Loucy (cell line): ENCODE results near the gene AP3B2.

Experiments used
- H2AFZ ChIP-seq: fragments of 200-600 bp; sonication (generic); 2 replicates; pipeline ENCODE4 v1.6.0; 2016; ENCODE audit warnings: antibody characterized with exemption, mild to moderate bottlenecking, low read length, moderate library complexity
- H3F3A ChIP-seq: fragments of 200-600 bp; 2 replicates; pipeline ENCODE4 v1.6.0; 2016; ENCODE audit warnings: antibody characterized with exemption, low read depth, mild to moderate bottlenecking
- H3K27me3 ChIP-seq: fragments of 200-600 bp; sonication (generic); 2 replicates; pipeline ENCODE4 v1.6.1; 2014; ENCODE audit warnings: low read length, mild to moderate bottlenecking; ENCODE audit not compliant: insufficient read depth, poor library complexity, severe bottlenecking
- H3K36me3 ChIP-seq: fragments of 200-600 bp; sonication (generic); 2 replicates; pipeline ENCODE4 v1.6.1; 2016; ENCODE audit warnings: low read length; ENCODE audit not compliant: insufficient read depth
- H3K4me1 ChIP-seq: fragments of 200-600 bp; sonication (generic); 2 replicates; pipeline ENCODE4 v1.5.1; 2014; ENCODE audit warnings: low read length, mild to moderate bottlenecking; ENCODE audit not compliant: insufficient read depth, poor library complexity, severe bottlenecking
- H3K4me2 ChIP-seq: fragments of 200-600 bp; sonication (generic); 2 replicates; pipeline ENCODE4 v1.6.0; 2014; ENCODE audit warnings: antibody characterized with exemption, low read length, low read depth, mild to moderate bottlenecking; ENCODE audit not compliant: poor library complexity, severe bottlenecking
- H3K4me3 ChIP-seq: fragments of 200-600 bp; sonication (generic); 2 replicates; pipeline ENCODE4 v1.5.1; 2014; ENCODE audit warnings: low read length, mild to moderate bottlenecking, mixed read lengths; ENCODE audit not compliant: poor library complexity, severe bottlenecking
- H3K79me2 ChIP-seq: fragments of 200-600 bp; sonication (generic); 2 replicates; pipeline ENCODE4 v1.6.1; 2014; ENCODE audit warnings: low read length; ENCODE audit not compliant: insufficient read depth
- H3K9ac ChIP-seq: fragments of 200-600 bp; sonication (generic); 2 replicates; pipeline ENCODE4 v1.6.0; 2014; ENCODE audit warnings: mild to moderate bottlenecking, low read depth, low read length, moderate library complexity; ENCODE audit not compliant: poor library complexity, severe bottlenecking
- H3K9me2 ChIP-seq: fragments of 200-600 bp; sonication (generic); replicated peaks from 2 replicates; pipeline ENCODE4 v1.6.1; 2016; ENCODE audit warnings: low read depth, low read length, mixed read lengths
- H3K9me3 ChIP-seq: fragments of 200-600 bp; sonication (generic); 2 replicates; pipeline ENCODE4 v1.6.1; 2014; ENCODE audit warnings: mild to moderate bottlenecking, antibody characterized with exemption, low read length, low read depth; ENCODE audit not compliant: insufficient read depth
- H4K20me1 ChIP-seq: fragments of 200-600 bp; sonication (generic); 2 replicates; pipeline ENCODE4 v1.6.0; 2014; ENCODE audit warnings: antibody characterized with exemption, low read length, mild to moderate bottlenecking; ENCODE audit not compliant: insufficient read depth, poor library complexity, severe bottlenecking
- CTCF ChIP-seq: fragments of 200-600 bp; sonication (generic); conservative IDR thresholded peaks from 2 replicates; pipeline ENCODE4 v1.5.1; 2014; ENCODE audit warnings: mild to moderate bottlenecking, antibody characterized with exemption, low read length
- EZH2phosphoT487 ChIP-seq: fragments of 200-600 bp; IDR thresholded peaks from 2 replicates; pipeline ENCODE4 v1.6.1; 2018; ENCODE audit warnings: antibody characterized with exemption, mild to moderate bottlenecking, moderate library complexity, borderline replicate concordance

Gene AP3B2

GRCh38 chr15:82640672-82641071, 69.0 kb downstream of the AP3B2 start:
- H3K9me3 ChIP-seq, result no peaks in the 10 kb centered on the region
- no peak for TF ChIP-seq EZH2phosphoT487
- no peaks in the 10 kb centered on the region for H3K27me3 ChIP-seq
- H4K20me1 ChIP-seq, result no peaks in the 10 kb centered on the region
- no peak overlapping the region for H3K4me3 ChIP-seq
- no peaks in the 10 kb centered on the region for H3K4me1 ChIP-seq
- H3K9ac ChIP-seq, result no peak overlapping the region
- H3K79me2 ChIP-seq, result no peaks in the 10 kb centered on the region
- no peaks in the 10 kb centered on the region for H3K9me2 ChIP-seq
- no peak overlapping the region for H3K4me2 ChIP-seq
- no peaks in the 10 kb centered on the region for H3F3A ChIP-seq
- no peaks in the 10 kb centered on the region for H3K36me3 ChIP-seq
- no peak overlapping the region for H2AFZ ChIP-seq

- H3K4me3 ChIP-seq, result no peak overlapping the region
- no peaks in the 10 kb centered on the region for H3K9me2 ChIP-seq
- no peaks in the 10 kb centered on the region for H3K27me3 ChIP-seq
- H3K36me3 ChIP-seq, result no peaks in the 10 kb centered on the region
- no peak overlapping the region for H3K4me2 ChIP-seq
- H3K9me3 ChIP-seq, result no peaks in the 10 kb centered on the region
- no peaks in the 10 kb centered on the region for H3K79me2 ChIP-seq
- H2AFZ ChIP-seq, result no peak overlapping the region
- H3K4me1 ChIP-seq, result no peaks in the 10 kb centered on the region
- H3K9ac ChIP-seq, result no peak overlapping the region
- no peaks in the 10 kb centered on the region for H3F3A ChIP-seq
- TF ChIP-seq EZH2phosphoT487 (no peak), CTCF (no peak)
- H4K20me1 ChIP-seq, result no peaks in the 10 kb centered on the region
Measured at GRCh38 chr15:82635798-82636197, 73.9 kb downstream of the AP3B2 start.

GRCh38 chr15:82630033-82630432, 79.6 kb downstream of the AP3B2 start:
- no peaks in the 10 kb centered on the region for H3K27me3 ChIP-seq
- no peaks in the 10 kb centered on the region for H3F3A ChIP-seq
- H3K4me3 ChIP-seq, result no peak overlapping the region
- H3K36me3 ChIP-seq, result no peaks in the 10 kb centered on the region
- H3K9ac ChIP-seq, result no peak overlapping the region
- H3K4me1 ChIP-seq, result no peaks in the 10 kb centered on the region
- no peaks in the 10 kb centered on the region for H3K79me2 ChIP-seq
- TF ChIP-seq EZH2phosphoT487, result no peak
- TF ChIP-seq CTCF, result no peak
- H3K4me2 ChIP-seq, result no peak overlapping the region
- no peaks in the 10 kb centered on the region for H3K9me3 ChIP-seq
- H4K20me1 ChIP-seq, result no peaks in the 10 kb centered on the region
- H3K9me2 ChIP-seq, result no peaks in the 10 kb centered on the region
- H2AFZ ChIP-seq, result no peak overlapping the region

- TF ChIP-seq EZH2phosphoT487 (no peak), CTCF (no peak)
- H3K36me3 ChIP-seq, result no peaks in the 10 kb centered on the region
- no peaks in the 10 kb centered on the region for H4K20me1 ChIP-seq
- H3K9me3 ChIP-seq, result no peaks in the 10 kb centered on the region
- no peaks in the 10 kb centered on the region for H3K27me3 ChIP-seq
- H2AFZ ChIP-seq, result no peak overlapping the region
- no peaks in the 10 kb centered on the region for H3K9me2 ChIP-seq
- H3K4me3 ChIP-seq, result no peak overlapping the region
- H3F3A ChIP-seq, result no peaks in the 10 kb centered on the region
- H3K4me1 ChIP-seq, result no peaks in the 10 kb centered on the region
- no peaks in the 10 kb centered on the region for H3K79me2 ChIP-seq
- no peak overlapping the region for H3K9ac ChIP-seq
- no peak overlapping the region for H3K4me2 ChIP-seq
Measured at GRCh38 chr15:82625136-82625535, 84.5 kb downstream of the AP3B2 start.
